Erythroblast (primary cell): ENCODE measurements around the gene HEBP2.

ENCODE experiments used
- GATA1 ChIP-seq: IDR thresholded peaks from 2 replicates; pipeline ENCODE4 v1.6.1; 2011; ENCODE audit warnings: low read depth, mild to moderate bottlenecking, control low read depth, low read length, moderate library complexity
- POLR2A ChIP-seq: IDR thresholded peaks from 2 replicates; pipeline ENCODE4 v1.6.1; 2011; ENCODE audit warnings: mild to moderate bottlenecking, low read length

GRCh38 chr6:138428944-138429598 is 25.0 kb downstream of the HEBP2 start:
- TF ChIP-seq POLR2A = no peak
- no peak for TF ChIP-seq GATA1
